ENCODE measurements around the gene LYPD4. TPM values are rescaled to one million over a fixed set of nuclear protein-coding genes. Genes with fewer than 3 reads are reported as not detected.

Gene LYPD4
- total RNA-seq, 1 donor from 2014 or later, result not detected

GRCh38 chr19:41802770-41803169, 41.7 kb downstream of the LYPD4 start:
- H3K4me1 ChIP-seq, result no peaks in the 10 kb centered on the region
- intact Hi-C loops (cut with micrococcal nuclease), result no loop called here
- H3K4me3 ChIP-seq, result no peak overlapping the region
- no peaks in the 10 kb centered on the region for H3K9me3 ChIP-seq (replicated peaks)
- TF ChIP-seq, protein P1, sequence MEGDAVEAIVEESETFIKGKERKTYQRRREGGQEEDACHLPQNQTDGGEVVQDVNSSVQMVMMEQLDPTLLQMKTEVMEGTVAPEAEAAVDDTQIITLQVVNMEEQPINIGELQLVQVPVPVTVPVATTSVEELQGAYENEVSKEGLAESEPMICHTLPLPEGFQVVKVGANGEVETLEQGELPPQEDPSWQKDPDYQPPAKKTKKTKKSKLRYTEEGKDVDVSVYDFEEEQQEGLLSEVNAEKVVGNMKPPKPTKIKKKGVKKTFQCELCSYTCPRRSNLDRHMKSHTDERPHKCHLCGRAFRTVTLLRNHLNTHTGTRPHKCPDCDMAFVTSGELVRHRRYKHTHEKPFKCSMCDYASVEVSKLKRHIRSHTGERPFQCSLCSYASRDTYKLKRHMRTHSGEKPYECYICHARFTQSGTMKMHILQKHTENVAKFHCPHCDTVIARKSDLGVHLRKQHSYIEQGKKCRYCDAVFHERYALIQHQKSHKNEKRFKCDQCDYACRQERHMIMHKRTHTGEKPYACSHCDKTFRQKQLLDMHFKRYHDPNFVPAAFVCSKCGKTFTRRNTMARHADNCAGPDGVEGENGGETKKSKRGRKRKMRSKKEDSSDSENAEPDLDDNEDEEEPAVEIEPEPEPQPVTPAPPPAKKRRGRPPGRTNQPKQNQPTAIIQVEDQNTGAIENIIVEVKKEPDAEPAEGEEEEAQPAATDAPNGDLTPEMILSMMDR (IDR thresholded peaks at IDR 0.05; ENCODE audit: borderline replicate concordance), result no peak
- H3K27me3 ChIP-seq (ENCODE audit: low read depth), result peaks cover 73% of the 10 kb centered on the region
- H3K36me3 ChIP-seq, result no peaks in the 10 kb centered on the region
- no peak for DNase-seq
- no peak overlapping the region for H3K27ac ChIP-seq (replicated peaks)

DNA sequence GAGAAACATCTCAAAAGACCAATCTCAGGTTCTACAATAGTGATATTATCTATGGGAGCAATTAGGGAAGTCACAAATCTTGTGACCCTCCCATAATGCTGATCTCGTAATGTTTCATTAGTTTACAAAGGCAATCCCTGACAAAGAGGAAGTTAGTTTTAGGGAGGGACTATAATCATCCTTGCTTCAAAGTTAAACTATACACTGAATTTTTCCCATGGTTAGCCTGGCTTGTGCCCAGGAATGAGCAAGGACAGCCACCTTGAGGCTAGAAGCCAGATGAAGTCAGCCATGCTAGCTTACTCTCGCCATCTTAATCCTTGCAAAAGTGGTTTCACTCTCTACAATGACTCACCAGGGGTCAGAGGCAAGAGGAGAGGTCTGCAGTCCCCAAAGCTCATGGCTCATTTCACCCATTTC, 42.7 kb downstream of the LYPD4 start:
- Histone ChIP-seq H3K9me3 (replicated peaks) (no peaks in the 10 kb centered on the region), H3K27me3 (ENCODE audit: low read depth) (peaks cover 73% of the 10 kb centered on the region), H3K36me3 (no peaks in the 10 kb centered on the region), H3K4me1 (no peaks in the 10 kb centered on the region), H3K27ac (replicated peaks) (no peak overlapping the region), H3K4me3 (no peak overlapping the region)
- DNase-seq, result no peak
- intact Hi-C loops (cut with micrococcal nuclease), result no loop called here
- TF ChIP-seq, protein P1 (IDR thresholded peaks at IDR 0.05; ENCODE audit: borderline replicate concordance), result no peak

DNA sequence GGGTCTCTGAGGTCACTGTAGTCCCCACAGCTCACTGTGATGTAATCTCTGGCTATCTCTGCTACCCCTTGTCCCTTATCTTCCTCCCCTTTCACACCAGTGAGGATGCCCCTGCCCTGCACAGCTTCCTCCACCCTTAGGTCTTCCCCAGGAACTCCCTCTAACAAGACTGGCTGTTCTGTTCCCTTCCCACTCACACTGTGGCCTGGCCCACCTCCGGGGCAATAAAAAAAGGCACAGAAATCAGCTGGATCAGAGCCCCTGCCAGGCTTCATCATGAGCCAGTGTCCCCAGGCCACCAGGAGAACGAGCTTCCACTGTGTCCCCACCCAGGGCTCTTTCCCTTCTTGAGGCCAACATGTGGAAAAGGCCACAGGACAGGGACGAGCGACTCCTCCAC, 43.5 kb downstream of the LYPD4 start:
- H3K4me3 ChIP-seq, result no peak overlapping the region
- H3K4me1 ChIP-seq, result no peaks in the 10 kb centered on the region
- intact Hi-C loops (cut with micrococcal nuclease), result no loop called here
- TF ChIP-seq, protein P1 (IDR thresholded peaks at IDR 0.05; ENCODE audit: borderline replicate concordance), result no peak
- no peaks in the 10 kb centered on the region for H3K36me3 ChIP-seq
- no peak overlapping the region for H3K27ac ChIP-seq (replicated peaks)
- H3K9me3 ChIP-seq (replicated peaks), result no peaks in the 10 kb centered on the region
- no peak for DNase-seq
- H3K27me3 ChIP-seq (ENCODE audit: low read depth), result peaks cover 75% of the 10 kb centered on the region

DNA sequence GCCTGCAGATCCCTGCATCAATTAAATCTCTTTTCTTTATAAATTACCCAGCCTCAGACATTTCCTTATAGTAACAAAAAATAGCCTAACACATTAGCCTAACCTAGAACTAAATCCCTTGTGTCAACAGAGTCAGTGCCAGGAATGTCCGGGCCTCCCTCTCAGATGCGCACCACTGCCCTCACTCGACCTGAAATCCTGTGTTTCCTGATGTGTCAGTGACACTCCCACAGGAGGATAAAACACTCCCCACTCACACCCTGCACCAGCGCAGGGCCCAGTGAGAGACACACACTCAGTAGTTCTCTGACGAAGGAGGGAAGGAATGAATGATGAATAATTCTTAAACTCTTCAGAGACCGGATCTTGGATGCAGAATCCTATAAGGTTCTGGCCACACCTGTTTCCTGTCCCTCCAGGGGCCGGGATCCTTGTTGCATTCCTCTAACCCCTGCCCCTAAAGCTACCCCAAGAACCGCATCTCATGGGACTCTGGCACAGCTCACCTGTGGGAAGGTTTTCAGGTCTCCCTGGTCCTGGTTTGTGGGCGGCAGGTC, 45.0 kb downstream of the LYPD4 start:
- no peak overlapping the region for H3K27ac ChIP-seq (replicated peaks)
- H3K4me3 ChIP-seq, result no peak overlapping the region
- no peaks in the 10 kb centered on the region for H3K9me3 ChIP-seq (replicated peaks)
- no peaks in the 10 kb centered on the region for H3K36me3 ChIP-seq
- no peak for DNase-seq
- intact Hi-C loops (cut with micrococcal nuclease), result no loop called here
- H3K4me1 ChIP-seq, result no peaks in the 10 kb centered on the region
- H3K27me3 ChIP-seq (ENCODE audit: low read depth), result peaks cover 77% of the 10 kb centered on the region
- TF ChIP-seq, protein P1 (IDR thresholded peaks at IDR 0.05; ENCODE audit: borderline replicate concordance), result no peak

DNA sequence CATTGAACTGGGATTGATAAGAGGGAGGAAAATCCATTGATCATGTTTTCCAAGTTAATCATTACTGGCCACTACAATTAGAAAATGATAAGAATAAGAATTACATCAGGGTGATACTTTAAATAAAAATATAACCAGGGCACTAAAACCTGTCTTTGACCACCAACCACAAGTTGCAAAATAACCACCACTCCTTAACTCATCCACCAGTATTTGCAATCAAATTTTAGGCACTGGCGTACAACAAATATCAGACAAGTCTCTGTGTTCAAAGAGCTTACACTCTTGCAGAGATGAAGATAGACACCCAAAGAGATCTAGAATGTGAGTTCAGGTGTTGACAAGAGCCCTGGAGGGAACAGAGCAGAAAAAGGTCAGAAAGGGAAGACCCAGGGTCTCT, 47.6 kb downstream of the LYPD4 start:
- Histone ChIP-seq H3K4me3 (no peak overlapping the region), H3K4me1 (no peaks in the 10 kb centered on the region), H3K27ac (replicated peaks) (no peak overlapping the region), H3K36me3 (no peaks in the 10 kb centered on the region), H3K9me3 (replicated peaks) (no peaks in the 10 kb centered on the region), H3K27me3 (ENCODE audit: low read depth) (peaks cover 92% of the 10 kb centered on the region)
- TF ChIP-seq, protein P1 (IDR thresholded peaks at IDR 0.05; ENCODE audit: borderline replicate concordance), result no peak
- intact Hi-C loops (cut with micrococcal nuclease), result no loop called here
- no peak for DNase-seq
